Glomerular endothelial cell (primary cell): ENCODE data around the gene DMWD. TPM values are rescaled to one million over a fixed set of nuclear protein-coding genes. Genes with fewer than 3 reads are reported as not detected.

ENCODE experiments used
- DNase-seq: peaks from one replicate; pipeline ENCODE4 v3.0.0-alpha.2; 2011; ENCODE audit warnings: low read depth, low spot score; ENCODE audit errors: extremely low read depth
- total RNA-seq: library from RNA; depleted of rRNA; stranded (reverse); fragments of >200 nt; gene quantifications from 2 replicates; pipeline ENCODE4 v1.2.3, GENCODE V29; 2015

The DMWD gene
- total RNA-seq, 1 donor from 2014 or later: 62.6 TPM

- no peak for DNase-seq
These were observed 3.4 kb downstream of the DMWD start for GRCh38 chr19:45789035-45789786.

- no peak for DNase-seq
These were observed 6.1 kb downstream of the DMWD start for GRCh38 chr19:45786533-45786894.

- DNase-seq: no peak
These were observed 6.7 kb downstream of the DMWD start for GRCh38 chr19:45785781-45786532.

DNA sequence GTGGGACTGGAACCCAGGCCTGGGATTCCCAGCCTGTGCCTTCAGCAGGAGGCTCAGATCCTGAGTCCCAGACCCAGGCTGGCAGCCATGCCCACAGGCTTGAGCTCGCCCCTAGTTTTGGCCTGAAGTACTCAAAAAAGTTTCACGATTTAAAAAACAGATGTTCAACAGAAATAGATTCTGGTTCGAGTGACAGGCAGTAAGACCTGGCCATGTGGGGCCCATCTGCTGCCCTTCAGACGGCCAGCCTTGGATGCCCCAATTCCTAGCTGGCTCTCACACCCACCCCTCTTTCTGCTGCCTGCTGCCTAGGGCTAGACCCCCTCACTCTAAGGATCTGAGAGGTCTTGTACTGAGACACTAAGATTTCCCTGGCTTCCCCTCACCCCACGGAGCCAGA lies 7.5 kb downstream of the DMWD start:
- no peak for DNase-seq

DNA sequence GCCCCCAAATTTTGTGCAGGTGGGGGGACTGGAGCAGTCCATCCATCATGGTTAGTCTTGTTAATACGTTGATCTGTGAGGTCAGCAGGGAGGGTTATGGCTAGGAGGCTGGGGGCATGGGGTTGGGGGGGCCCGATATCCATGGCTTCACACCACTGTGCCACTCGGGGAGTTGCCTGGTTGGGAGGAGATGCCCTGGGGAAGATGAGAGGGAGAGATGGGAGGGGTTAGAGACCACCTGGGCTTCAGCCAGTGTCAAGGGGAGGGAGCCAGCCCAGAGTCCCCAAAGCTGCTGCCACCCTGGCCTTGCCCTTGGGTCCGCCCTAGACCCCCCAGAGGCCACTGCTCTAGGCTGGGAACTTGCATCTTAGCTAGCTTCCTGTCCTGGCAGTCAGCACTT lies 8.5 kb downstream of the DMWD start:
- DNase-seq: no peak

DNA sequence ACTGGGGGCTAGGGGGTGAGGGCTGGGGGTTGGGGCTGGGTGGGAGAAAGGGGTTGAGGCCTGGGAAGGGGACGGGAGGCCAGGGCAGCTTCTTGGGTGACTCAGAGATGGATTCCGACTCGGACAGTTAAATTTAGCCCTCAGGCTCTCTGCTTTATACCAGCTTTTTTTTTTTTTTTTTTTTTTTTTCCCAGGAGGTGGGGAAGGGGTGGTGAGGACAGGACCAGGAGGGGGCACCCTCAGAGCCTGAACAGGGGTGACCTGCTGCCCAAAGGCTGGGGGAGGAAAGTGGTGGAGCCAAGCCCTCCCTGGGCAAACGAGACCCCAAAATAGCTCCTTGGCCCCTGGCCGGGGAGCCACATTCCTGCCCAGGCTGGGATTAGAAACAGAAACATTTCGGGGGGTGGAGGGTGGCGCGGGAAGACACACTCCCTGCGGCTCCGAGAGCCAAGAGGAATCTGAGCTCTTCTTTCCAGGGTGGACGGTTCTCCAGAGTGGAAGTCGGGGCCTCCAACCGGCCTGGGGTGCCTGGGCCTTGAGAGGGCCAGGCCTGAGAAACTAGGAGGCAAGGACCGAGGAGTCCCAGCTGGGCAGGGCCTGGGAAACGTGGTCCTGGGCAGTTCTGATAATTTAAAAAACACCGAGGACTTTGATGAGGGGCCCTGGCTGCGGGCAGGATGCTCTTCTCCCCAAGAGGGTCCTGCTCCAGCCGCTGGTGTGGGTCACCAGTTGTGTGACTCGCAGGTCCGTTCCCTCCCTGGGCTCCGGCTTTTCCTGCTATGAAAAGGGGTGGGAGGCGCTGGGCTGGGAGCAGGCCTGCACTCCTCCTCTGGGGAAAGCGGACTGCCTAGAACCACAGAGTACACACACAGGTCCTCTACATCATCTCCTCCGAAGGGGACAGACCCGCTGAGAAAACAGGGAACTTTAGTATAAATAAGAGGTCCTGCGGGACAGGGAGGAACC lies 9.5 kb downstream of the DMWD start:
- no peak for DNase-seq

DNA sequence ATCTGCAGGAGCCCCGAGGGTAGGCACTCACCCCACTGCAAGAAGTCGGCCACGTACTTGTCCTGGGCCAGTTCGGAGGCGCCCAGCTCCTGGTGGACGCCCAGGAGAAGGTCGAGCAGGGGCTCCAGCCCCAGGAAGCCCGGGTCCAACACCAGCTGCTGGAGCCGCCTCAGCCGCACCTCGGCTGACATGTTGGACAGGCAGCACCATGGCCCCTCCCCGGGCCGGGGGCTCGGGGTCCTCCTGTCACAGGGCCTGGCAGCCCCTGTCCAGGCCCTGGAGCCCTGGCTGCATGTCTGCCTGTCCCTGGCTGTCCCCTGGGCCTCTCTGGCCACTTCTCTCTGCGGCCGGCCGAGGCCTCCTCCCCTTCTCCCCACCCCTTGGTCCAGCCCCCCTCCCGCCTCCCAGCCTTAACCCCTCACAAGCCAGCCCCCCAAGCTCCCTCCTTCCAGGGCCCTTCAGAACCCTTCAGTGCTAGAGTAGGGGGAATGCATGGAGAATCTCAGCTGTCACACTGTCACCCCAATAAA lies 10.4 kb downstream of the DMWD start, which contains the start of gene DMPK:
Gene DMPK (minus strand): TSS at position 329 of the 530 bp plus-strand sequence. CDS start 138 bp downstream, at position 191.
- DNase-seq: no peak

- DNase-seq: no peak
These were observed 11.2 kb downstream of the DMWD start for GRCh38 chr19:45781214-45782161.

DNA sequence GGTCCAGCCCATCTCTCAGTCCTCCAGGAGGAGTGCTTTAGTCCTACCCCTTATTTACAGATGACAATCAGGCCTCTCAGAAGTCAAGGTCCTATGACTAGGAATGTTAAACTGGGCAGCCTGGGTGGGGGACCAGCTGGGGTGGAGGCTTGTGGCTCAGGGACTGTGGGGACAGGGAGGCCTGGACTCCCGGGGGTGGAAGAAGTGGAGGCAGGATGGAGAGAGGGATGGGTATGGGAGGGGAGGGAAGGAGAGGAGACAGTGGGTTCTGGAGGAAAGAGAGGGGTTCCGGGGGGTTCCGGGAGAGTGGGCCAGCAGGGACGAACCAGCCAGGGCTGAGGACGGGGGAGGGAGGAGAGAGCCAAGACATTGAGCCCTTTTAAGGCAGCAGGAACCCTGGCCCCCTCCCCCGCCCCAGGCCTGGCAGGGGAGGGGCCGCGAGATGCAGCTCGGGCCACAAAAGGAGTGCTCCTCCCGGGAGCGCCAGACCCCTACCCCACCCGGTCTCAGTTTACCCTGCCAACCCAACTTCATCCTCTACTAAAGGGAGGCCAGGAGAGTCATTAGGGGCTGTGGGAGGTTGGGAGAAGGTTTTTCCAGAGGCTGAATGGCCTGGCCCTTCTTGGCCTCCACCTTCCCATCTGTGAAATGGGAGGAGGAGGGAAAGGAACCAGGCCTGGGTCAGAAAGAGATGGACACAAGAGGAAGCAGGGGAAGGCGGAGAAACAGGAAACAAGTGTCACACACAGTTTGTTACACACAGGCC lies 12.0 kb downstream of the DMWD start:
- DNase-seq: no peak

GRCh38 chr19:45780146-45780447 lies 12.5 kb downstream of the DMWD start:
- DNase-seq: no peak

- DNase-seq: no peak
These were observed 13.2 kb downstream of the DMWD start for GRCh38 chr19:45779231-45780145.

- DNase-seq: no peak
These were observed 14.5 kb downstream of the DMWD start for GRCh38 chr19:45778010-45778661.

DNA sequence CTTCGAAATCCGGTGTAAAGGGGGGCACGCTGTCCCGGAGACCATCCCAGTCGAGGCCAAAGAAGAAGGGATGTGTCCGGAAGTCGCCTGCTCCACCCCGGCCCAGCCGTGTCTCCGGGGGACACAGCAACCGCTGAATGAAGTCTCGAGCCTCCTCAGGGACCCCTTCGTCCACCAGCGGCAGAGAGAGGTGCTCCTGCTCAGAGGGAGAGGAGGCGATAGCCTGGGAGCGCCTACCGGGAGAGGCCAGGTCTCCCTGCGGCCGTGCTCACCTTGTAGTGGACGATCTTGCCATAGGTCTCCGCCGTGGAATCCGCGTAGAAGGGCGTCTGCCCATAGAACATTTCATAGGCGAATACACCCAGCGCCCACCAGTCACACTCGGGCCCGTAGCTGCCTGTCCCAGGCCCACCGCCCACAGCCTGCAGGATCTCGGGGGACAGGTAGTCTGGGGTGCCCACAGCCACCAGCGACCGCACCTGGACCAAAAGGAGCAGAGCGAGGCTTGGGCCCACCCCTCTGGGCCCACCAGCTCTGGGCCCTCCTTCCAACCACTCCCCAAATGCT lies 15.2 kb downstream of the DMWD start:
- no peak for DNase-seq

DNA sequence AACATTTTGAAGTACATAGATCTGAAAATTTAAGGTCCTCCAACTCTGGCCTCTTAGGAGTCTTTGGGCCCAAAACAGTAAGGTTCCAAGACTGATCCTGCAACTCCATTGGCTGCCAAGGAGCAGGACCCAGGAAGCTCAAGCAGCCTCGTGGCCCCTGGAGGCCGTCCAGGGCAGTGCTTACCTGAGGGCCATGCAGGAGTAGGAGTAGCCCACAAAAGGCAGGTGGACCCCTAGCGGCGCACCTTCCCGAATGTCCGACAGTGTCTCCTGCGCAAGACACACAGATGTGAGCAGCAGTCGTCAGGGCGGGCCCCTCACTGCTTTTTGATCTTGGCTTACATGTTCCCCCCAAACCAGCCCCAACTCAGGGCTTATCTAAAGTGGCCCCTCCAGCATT lies 17.9 kb downstream of the DMWD start:
- no peak for DNase-seq

- no peak for DNase-seq
These were observed 19.3 kb downstream of the DMWD start for GRCh38 chr19:45773384-45773783.

DNA sequence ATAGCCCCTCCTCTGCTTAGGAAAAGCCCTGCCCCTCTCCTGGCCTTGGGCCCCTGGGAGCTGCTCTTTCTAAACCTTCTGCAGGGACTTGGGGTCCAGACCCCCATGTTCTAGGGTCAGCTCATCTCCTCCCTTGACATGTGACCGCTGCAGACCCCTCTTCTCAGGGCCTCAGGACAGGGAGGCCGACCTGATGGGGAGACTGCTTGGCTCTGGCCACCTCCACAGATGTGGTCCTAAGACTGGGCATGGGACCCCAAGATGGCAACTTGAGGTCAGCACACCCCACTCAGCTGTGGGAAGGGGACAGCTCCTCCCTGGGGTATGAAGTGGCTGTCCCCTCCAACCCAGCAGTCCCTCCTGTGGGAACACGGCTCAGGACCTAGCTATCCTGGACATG lies 19.7 kb downstream of the DMWD start:
- no peak for DNase-seq

DNA sequence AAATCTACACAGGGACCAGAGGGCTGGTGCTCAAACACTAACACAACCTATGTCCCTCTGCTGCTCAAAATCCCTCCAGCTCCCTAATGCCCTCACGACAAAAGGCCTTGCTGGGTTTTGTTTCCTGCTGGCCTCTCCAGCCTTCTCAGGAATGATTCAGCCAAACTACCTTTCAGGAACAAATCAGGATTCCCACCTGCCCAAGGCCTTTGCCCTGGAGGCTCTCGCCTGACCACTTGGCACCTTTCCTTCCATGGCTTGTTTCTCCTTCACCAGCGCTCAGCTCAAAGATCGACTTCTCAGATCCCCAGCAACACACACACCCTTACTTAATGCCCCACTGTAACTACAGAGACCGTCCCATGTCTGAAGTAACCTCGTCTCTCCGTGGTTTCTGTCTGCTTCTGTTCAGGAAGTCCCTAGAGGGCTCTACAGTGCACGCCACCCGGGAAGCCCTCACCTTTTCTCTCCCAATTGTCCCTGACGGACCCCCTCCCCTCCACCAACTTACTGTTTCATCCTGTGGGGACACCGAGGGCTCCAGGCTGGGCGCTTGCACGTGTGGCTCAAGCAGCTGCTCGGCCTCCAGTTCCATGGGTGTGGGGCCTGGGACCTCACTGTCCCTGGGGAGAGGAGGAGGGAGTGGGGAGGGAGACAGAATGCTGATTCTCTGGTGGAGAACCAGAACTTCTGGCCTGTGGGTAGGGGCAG lies 20.4 kb downstream of the DMWD start:
- no peak for DNase-seq
